IPS DF 6.9 (cell line): ENCODE results near the gene NECTIN3.

ENCODE experiments used
- DNase-seq: peaks from one replicate; pipeline ENCODE4 v3.0.0-alpha.2; 2013; ENCODE audit warnings: low read depth, low spot score
- H3K27ac ChIP-seq: one replicate; pipeline ENCODE4 v1.5.1; 2013; ENCODE audit warnings: low read length, control low read depth
- H3K27me3 ChIP-seq: 2 replicates; pipeline ENCODE4 v1.6.1; 2013; ENCODE audit warnings: mild to moderate bottlenecking, low read length; ENCODE audit not compliant: control insufficient read depth, insufficient read depth
- H3K36me3 ChIP-seq: 2 replicates; pipeline ENCODE4 v1.6.1; 2013; ENCODE audit warnings: low read length; ENCODE audit not compliant: control insufficient read depth, insufficient read depth
- H3K4me1 ChIP-seq: 2 replicates; pipeline ENCODE4 v1.6.1; 2013; ENCODE audit warnings: low read length; ENCODE audit not compliant: control insufficient read depth, insufficient read depth
- H3K4me3 ChIP-seq: 2 replicates; pipeline ENCODE4 v1.5.1; 2013; ENCODE audit warnings: mild to moderate bottlenecking, low read length
- H3K9me3 ChIP-seq: 2 replicates; pipeline ENCODE4 v1.6.1; 2013; ENCODE audit warnings: low read length, inconsistent platforms; ENCODE audit not compliant: control insufficient read depth, insufficient read depth
- WGBS: extraction: QIAGEN DNeasy Blood & Tissue Kit; methylation state at CpG from one replicate; pipeline ENCODE4 v1.1.7; 2013; ENCODE audit warnings: mixed read lengths, missing lambda C conversion rate; ENCODE audit not compliant: insufficient read length, insufficient coverage; 5-methylcytosine and 5-hydroxymethylcytosine counted together

NECTIN3 gene, protein sequence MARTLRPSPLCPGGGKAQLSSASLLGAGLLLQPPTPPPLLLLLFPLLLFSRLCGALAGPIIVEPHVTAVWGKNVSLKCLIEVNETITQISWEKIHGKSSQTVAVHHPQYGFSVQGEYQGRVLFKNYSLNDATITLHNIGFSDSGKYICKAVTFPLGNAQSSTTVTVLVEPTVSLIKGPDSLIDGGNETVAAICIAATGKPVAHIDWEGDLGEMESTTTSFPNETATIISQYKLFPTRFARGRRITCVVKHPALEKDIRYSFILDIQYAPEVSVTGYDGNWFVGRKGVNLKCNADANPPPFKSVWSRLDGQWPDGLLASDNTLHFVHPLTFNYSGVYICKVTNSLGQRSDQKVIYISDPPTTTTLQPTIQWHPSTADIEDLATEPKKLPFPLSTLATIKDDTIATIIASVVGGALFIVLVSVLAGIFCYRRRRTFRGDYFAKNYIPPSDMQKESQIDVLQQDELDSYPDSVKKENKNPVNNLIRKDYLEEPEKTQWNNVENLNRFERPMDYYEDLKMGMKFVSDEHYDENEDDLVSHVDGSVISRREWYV

DNA sequence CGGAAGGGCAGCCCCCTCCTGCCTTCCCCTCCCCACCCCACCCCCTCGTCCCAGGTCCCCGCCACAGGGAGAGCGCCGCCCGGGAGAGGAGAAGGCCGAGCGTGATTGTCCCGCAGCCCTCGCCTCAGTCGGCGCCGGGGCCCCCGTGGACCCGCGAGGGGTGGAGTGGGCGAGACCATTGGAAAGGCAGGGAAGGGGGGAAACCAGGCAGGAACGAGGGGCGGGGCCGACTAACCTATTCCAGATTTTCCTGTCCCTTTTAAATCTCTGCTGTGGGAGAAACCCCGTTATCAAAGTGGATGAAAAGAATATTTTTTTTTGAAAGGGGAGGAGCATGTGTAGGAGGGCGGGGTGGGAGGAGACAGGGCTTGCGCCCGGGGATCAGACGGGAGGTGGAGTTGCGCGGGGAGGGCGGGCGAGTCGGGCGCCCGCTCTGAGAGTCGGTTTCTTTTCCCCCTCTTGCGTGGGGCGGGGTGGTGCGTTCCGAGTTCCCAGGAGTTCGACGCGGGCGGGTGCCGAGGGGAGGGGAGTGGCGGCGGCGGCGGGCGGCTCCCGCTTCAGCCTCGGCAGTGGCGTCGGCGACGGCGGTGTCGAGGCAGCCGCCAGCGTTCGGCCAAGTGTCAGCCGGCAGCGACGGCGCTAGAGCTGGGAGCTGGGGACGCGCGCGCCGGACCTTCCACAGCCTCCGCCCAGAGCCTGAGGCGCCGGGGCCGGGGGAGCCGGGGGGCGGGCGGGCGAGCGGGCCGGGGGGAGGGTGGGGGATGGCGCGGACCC, at the start of gene NECTIN3:
Gene NECTIN3, plus strand, starts transcription at position 560 of the 774 bp plus-strand sequence. Its CDS starts 202 bp downstream, at position 762.
- H3K27me3 ChIP-seq, result no peaks in the 10 kb centered on the region
- no peaks in the 10 kb centered on the region for H3K9me3 ChIP-seq
- peak within 1 kb of the TSS; percentile 96 for H3K4me3 ChIP-seq
- H3K4me1 ChIP-seq, result no peaks in the 10 kb centered on the region
- no peak within 1 kb of the TSS for H3K27ac ChIP-seq
- DNase-seq, result peak; percentile 79
- WGBS, result no CpG with 5 or more reads among the region's 79 CpGs
- no peaks in the 10 kb centered on the region for H3K36me3 ChIP-seq

DNA sequence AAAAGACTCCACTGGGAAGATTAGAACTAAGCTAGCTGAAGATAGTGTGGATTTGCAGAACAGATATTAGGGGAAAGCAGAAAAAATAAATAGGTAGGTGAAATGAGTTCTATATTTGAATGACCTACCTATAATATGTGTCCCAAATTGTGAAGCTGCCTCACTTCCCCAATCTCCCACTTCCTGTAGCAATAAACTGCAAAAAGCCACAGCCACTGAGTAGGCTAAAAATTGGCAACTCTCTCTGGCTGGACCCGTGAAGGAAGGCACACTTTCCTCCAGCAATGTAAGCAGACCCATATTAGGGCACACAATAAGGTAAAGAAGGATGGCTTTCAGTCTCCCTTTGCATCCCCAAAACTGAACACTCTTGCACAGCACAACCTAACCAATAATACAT, 43.7 kb upstream of the NECTIN3 start:
- Histone ChIP-seq H3K27me3 (no peaks in the 10 kb centered on the region), H3K36me3 (no peaks in the 10 kb centered on the region), H3K4me1 (no peaks in the 10 kb centered on the region), H3K9me3 (no peaks in the 10 kb centered on the region), H3K4me3 (no peak overlapping the region), H3K27ac (no peak overlapping the region)
- DNase-seq, result no peak
- no CpG with 5 or more reads among the region's 1 CpG for WGBS

- Histone ChIP-seq H3K27me3 (no peaks in the 10 kb centered on the region), H3K4me3 (no peak overlapping the region), H3K4me1 (no peaks in the 10 kb centered on the region), H3K9me3 (no peaks in the 10 kb centered on the region), H3K27ac (no peak overlapping the region), H3K36me3 (no peaks in the 10 kb centered on the region)
- no CpG with 5 or more reads among the region's 2 CpGs for WGBS
- DNase-seq, result no peak
Measured at GRCh38 chr3:111031538-111031937, 40.1 kb upstream of the NECTIN3 start.

DNA sequence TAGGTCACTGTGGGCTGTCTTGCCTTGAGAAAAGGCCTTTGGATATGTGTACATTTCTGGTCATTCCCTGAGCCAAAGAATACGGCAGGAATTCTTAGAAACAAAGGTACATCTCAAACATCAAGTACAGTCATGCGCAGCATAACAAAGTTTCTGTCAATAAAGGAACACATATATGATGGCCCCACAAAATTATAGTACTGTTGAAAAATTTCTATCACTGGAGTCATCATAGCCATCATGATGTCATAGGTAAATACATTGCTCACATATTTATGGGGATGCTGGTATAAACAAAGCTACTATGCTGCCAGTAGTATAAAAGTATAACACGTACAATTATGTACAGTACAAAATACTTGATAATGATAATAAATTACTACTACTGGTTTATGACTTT, 38.9 kb upstream of the NECTIN3 start:
- WGBS, result no CpG with 5 or more reads among the region's 3 CpGs
- Histone ChIP-seq H3K36me3 (no peaks in the 10 kb centered on the region), H3K4me3 (no peak overlapping the region)

DNA sequence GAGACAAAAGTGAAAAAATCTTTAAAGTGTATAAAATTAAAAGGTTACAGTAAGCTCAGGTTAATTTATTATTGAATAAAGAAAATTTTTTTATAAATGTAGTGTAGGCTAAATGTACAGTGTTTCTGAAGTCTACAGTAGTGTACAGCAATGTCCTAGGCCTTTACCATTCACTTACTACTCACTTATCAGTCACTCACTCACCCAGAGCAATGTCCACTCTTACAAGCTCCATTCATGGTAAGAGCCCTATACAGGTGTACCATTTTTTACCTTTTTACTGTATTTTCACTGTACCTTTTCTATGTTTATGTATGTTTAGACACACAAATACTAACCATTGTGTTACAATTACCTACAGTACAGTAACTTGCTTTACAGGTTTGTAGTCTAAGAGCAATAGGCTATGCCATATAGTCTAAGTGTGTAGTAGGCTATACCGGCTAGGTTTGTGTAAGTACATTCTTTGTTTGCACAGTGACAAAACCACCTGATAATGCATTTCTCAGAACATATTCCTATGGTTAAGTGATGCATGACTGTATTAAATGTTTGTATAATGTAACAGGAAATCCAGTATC, 38.1 kb upstream of the NECTIN3 start:
- H3K4me3 ChIP-seq, result no peak overlapping the region
- no peaks in the 10 kb centered on the region for H3K9me3 ChIP-seq
- no peak overlapping the region for H3K27ac ChIP-seq
- DNase-seq, result no peak
- H3K36me3 ChIP-seq, result no peaks in the 10 kb centered on the region
- no CpG with 5 or more reads among the region's 1 CpG for WGBS
- H3K4me1 ChIP-seq, result no peaks in the 10 kb centered on the region
- H3K27me3 ChIP-seq, result no peaks in the 10 kb centered on the region

More for the DNA sequence above, 38.9 kb upstream of the NECTIN3 start:
- Histone ChIP-seq H3K9me3 (no peaks in the 10 kb centered on the region), H3K27ac (no peak overlapping the region), H3K27me3 (no peaks in the 10 kb centered on the region), H3K4me1 (no peaks in the 10 kb centered on the region)
- no peak for DNase-seq

GRCh38 chr3:111035316-111035715, 36.3 kb upstream of the NECTIN3 start:
- no CpG with 5 or more reads among the region's 2 CpGs for WGBS
- H3K27me3 ChIP-seq, result no peaks in the 10 kb centered on the region
- H3K9me3 ChIP-seq, result no peaks in the 10 kb centered on the region
- DNase-seq, result no peak
- H3K27ac ChIP-seq, result no peak overlapping the region
- no peak overlapping the region for H3K4me3 ChIP-seq
- no peaks in the 10 kb centered on the region for H3K36me3 ChIP-seq
- H3K4me1 ChIP-seq, result no peaks in the 10 kb centered on the region

- WGBS, result no CpG with 5 or more reads among the region's 2 CpGs
Measured at GRCh38 chr3:111035902-111036301, 35.7 kb upstream of the NECTIN3 start.

DNA sequence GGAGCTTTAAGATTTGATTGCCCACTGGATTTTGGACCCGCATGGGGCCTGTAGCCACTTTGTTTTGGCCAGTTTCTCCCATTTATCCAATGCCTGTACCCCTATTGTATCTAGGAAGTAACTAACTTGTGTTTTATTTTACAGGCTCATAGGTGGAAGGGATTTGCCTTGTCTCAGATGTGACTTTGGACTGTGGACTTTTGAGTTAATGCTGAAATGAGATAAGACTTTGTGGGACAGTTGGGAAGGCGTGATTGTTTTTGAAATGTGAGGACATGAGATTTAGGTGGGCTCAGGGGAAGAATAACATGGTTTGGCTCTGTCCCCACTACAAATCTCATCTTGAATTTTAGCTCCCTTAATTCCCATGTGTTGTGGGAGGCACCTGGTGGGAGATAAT, 30.7 kb upstream of the NECTIN3 start:
- no CpG with 5 or more reads among the region's 2 CpGs for WGBS
- H3K36me3 ChIP-seq, result no peaks in the 10 kb centered on the region
- H3K27ac ChIP-seq, result no peak overlapping the region
- no peaks in the 10 kb centered on the region for H3K9me3 ChIP-seq
- H3K4me3 ChIP-seq, result no peak overlapping the region
- H3K4me1 ChIP-seq, result no peaks in the 10 kb centered on the region
- H3K27me3 ChIP-seq, result no peaks in the 10 kb centered on the region
- no peak for DNase-seq

More at GRCh38 chr3:111035902-111036301, 35.7 kb upstream of the NECTIN3 start:
- Histone ChIP-seq H3K27me3 (no peaks in the 10 kb centered on the region), H3K36me3 (no peaks in the 10 kb centered on the region), H3K27ac (no peak overlapping the region), H3K4me3 (no peak overlapping the region), H3K4me1 (no peaks in the 10 kb centered on the region), H3K9me3 (no peaks in the 10 kb centered on the region)
- DNase-seq, result no peak

GRCh38 chr3:111045564-111045963, 26.1 kb upstream of the NECTIN3 start:
- Histone ChIP-seq H3K4me3 (no peak overlapping the region), H3K27ac (no peak overlapping the region), H3K4me1 (peaks cover 1% of the 10 kb centered on the region; the same call in 1 of the 2 replicates), H3K9me3 (no peaks in the 10 kb centered on the region), H3K36me3 (no peaks in the 10 kb centered on the region), H3K27me3 (no peaks in the 10 kb centered on the region)
- DNase-seq, result no peak
- WGBS, result no CpG with 5 or more reads among the region's 6 CpGs

DNA sequence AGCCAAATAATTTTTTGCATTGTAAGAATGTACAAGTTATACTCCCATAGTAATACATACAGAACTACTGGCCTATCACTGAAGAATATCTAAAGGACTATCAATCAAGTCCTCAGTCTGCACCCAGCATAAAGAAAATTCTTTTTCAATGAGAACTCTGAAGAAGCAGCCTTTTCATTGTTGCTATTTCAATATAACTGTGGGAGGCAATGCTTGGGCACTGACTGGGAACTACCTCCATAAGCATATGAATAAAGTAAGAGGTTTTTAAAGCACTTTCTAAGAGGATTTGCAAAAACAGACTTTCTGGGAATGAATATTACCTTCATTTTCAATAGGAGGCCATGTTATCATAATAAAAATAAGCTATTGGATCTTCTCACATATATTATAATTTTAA, 24.6 kb upstream of the NECTIN3 start:
- H3K4me3 ChIP-seq, result no peak overlapping the region
- no peak overlapping the region for H3K27ac ChIP-seq
- H3K4me1 ChIP-seq, result peaks cover 1% of the 10 kb centered on the region; the same call in 1 of the 2 replicates
- no peaks in the 10 kb centered on the region for H3K27me3 ChIP-seq
- no peaks in the 10 kb centered on the region for H3K36me3 ChIP-seq
- no peak for DNase-seq
- H3K9me3 ChIP-seq, result no peaks in the 10 kb centered on the region
